GM18508 (cell line): ENCODE results near the gene RBP3.

Source experiments
- ATAC-seq: cut with Tn5 transposase; IDR thresholded peaks from one replicate; pipeline ENCODE4 v1.9.1; 2021; ENCODE audit warnings: moderate number of reproducible peaks; ENCODE audit not compliant: insufficient read depth, unreplicated experiment

The RBP3 gene

DNA sequence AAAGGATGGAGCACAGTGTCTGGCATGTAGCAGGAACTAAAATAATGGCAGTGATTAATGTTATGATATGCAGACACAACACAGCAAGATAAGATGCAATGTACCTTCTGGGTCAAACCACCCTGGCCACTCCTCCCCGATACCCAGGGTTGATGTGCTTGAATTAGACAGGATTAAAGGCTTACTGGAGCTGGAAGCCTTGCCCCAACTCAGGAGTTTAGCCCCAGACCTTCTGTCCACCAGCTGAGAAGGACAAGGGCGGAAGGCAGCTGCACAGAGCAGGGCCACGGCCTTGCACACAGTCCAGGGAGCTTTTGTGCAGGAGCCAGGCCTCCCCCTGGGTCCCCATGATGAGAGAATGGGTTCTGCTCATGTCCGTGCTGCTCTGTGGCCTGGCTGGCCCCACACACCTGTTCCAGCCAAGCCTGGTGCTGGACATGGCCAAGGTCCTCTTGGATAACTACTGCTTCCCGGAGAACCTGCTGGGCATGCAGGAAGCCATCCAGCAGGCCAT lies at the start of gene RBP3:
Gene RBP3, plus strand, starts transcription at position 226 of the 514 bp plus-strand sequence. Its CDS starts 122 bp downstream, at position 348.
- no peak for ATAC-seq

GRCh38 chr10:47298715-47299114 lies 49.4 kb upstream of the RBP3 start:
- ATAC-seq = no peak

DNA sequence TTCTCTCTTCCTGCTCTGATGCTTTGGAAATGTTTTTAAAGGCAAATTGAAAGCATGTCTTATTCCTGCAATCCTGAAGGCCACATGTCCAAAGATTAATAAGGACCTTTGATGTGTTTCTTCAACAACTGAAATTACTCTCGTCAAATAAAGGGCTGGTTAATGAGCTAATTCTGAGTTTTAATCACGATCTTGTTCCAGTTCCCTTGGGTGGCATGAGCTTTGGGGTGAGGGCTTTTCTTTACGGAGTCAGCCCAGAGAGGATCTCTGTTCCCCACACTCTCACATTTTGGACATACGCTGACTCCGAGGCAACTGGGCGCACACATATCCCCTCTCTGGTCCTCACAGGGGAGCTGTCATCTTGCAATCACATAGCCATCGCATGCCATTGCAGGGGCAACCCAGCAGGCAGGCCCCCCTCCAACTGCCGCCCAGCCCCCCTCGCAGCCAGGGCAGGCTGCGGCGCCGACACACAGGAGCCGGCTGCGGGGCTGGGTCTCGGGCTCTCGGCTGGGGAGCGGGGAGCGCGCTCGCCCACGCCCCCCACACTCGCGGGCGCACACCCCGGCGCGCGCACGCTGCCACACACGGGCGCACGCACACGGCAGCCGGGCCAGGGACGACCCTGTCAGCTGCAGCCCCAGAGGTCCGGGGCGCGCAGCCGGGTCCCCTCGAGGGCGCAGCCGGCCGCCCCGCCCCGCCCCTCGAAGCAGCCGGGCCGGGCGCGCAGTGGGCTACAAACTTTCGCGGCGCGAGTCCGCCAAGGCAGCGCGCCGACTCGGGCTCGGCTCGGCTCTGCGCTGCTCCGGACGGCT lies 48.3 kb upstream of the RBP3 start, which contains the start of gene GDF10:
Gene GDF10, plus strand, starts transcription at position 587 of the 818 bp plus-strand sequence. CDS start 455 bp downstream, outside the sequence.
- ATAC-seq = no peak

GRCh38 chr10:47300429-47300931 lies 47.7 kb upstream of the RBP3 start:
- ATAC-seq = no peak

- no peak for ATAC-seq
Observed at GRCh38 chr10:47301833-47302232, 46.3 kb upstream of the RBP3 start.

- ATAC-seq = no peak
Observed at GRCh38 chr10:47303105-47303504, 45.1 kb upstream of the RBP3 start.

DNA sequence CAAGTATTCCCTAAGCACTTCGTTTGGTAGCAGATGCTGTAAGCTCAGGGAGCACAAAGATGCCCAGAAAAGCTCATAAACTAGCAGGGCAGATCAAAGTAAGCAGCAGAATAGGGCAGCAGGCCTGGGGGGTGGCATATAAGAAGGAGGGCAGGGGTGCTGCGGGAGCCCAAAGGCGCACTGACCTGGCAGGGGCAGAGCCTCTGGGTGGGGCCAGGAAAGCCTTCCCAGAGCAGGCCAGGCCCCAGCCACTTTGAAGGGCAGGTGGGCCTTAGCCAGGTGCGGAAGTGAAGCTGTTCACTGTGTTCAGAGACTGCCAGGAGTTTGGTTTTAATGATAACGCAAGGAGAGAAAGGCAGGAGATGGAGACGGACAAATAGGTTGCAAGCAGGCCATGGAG lies 44.3 kb upstream of the RBP3 start:
- ATAC-seq = no peak

DNA sequence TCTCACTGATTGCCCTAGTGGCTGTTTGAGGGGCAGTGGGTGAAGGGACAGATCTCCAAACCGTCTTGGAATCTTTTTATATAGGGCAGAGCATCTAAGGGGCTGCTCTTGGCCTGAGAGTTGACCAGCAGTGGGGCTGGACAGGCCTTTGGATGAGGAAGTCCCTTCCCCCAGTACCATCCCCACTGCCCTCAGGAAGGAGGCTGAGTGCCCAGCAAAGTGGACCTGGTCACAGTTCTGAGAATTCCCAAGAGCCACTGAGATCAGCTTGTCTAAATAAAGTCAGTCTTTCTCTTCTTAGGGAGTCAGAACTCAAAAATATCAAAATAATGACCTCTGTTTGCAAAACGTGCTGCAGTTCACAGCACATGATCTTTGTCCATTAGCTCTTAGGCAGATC lies 42.6 kb upstream of the RBP3 start:
- no peak for ATAC-seq

GRCh38 chr10:47306387-47307210 lies 41.6 kb upstream of the RBP3 start:
- no peak for ATAC-seq

GRCh38 chr10:47307381-47307780 lies 40.8 kb upstream of the RBP3 start:
- no peak for ATAC-seq

GRCh38 chr10:47308775-47309174 lies 39.4 kb upstream of the RBP3 start:
- ATAC-seq = no peak

DNA sequence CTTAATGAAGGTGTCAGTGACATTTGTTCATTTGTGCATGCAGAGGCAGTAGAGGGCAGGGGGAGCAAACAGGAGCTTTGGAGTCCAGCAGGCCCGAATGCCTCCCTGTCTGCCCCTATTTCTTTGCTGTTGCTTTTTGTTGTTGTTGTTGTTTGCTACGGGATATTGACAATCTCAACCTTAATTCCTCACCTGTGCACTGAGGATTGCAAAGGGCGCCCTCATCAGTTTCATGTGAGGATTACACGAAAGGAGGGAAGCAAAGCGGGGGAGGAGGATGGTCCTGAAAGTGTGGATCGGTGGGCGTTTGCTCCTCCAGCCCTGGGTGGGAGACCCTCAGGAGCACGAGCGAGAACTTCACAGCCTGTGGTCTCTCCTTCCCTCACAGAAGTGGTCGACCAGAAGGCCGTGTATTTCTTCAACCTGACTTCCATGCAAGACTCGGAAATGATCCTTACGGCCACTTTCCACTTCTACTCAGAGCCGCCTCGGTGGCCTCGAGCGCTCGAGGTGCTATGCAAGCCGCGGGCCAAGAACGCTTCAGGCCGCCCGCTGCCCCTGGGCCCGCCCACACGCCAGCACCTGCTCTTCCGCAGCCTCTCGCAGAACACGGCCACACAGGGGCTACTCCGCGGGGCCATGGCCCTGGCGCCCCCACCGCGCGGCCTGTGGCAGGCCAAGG lies 38.6 kb upstream of the RBP3 start:
- ATAC-seq = no peak

- no peak for ATAC-seq
Observed at GRCh38 chr10:47310090-47310505, 38.1 kb upstream of the RBP3 start.

GRCh38 chr10:47311193-47311931 lies 36.8 kb upstream of the RBP3 start:
- no peak for ATAC-seq

- ATAC-seq = peak; percentile 63
Observed at GRCh38 chr10:47311932-47312662, 36.1 kb upstream of the RBP3 start.

DNA sequence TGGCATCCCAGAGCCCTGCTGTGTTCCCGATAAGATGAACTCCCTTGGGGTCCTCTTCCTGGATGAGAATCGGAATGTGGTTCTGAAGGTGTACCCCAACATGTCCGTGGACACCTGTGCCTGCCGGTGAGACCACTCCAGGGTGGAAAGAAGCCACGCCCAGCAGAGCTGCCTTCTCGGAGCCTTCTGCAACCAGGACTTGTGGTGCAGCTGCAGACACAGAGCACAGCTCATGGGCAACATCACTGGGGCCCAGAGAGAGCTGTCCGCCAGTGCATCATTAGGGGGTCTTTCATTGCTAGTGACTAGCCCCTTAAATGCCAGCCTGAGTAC lies 35.5 kb upstream of the RBP3 start:
- no peak for ATAC-seq

DNA sequence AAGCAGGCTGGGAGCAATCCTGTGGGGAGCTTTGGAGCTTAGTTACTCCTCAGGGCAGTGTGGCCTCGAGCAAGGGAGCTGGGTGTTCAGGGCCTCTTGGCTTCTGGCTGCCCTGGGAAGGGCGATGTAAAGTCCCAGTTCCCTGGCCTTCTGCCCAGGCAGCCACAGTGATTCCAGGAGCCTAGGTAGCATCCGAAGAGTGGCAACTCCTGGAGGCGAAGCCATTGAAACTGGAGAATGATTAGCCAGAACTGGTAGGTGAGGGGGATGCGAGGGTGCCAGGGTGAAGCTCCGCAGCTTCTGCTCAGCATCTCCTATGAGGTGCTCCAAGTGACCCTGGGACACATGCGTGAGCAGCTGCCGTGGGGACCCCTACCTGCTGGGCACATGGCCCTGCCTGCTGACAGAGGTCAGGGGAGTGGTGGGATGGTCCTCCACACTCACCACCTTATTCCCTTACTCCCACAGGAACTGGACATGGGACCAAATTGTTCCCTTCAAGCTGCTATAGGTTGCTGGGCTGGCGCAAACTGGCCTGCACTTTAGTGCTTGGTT lies 33.7 kb upstream of the RBP3 start:
- ATAC-seq = no peak

DNA sequence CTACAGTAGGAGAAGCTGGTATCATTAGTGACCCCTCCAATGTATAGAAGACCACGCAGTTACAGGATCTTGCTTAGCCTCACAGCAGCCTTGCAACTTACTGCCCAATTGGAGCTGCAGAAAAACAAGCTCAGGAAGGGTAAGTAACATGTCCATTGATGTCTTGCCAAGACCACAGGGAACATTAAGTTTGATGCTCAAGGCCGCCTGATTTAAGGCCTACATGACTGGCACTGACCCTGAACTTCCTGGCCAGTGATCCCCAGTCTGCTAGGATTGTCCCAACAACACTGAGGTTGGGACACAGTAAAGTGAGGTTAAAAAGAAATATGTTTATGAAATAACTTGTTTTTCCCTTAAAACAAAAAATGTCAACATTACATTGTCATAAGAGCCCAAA lies 32.7 kb upstream of the RBP3 start:
- no peak for ATAC-seq

GRCh38 chr10:47316131-47316530 lies 32.0 kb upstream of the RBP3 start:
- ATAC-seq = no peak
